PFSK-1 (cell line): ENCODE data around the gene THSD7B.
A peak's percentile ranks its signal among the peaks of the same experiment; 100 is the strongest.

Experiments
- POLR2AphosphoS5 ChIP-seq: IDR thresholded peaks from 2 replicates; pipeline ENCODE4 v1.6.1; 2012; ENCODE audit warnings: low read depth, mild to moderate bottlenecking, control low read depth, low read length, moderate library complexity
- REST ChIP-seq, 2 experiments: IDR thresholded peaks; 2 replicates each; pipeline versions ENCODE4 v1.6.1 to v1.8.0; 2011 to 2012; ENCODE audit warnings: low read depth in 2 of 2, low read length in 2 of 2, control low read depth in 1 of 2, inconsistent platforms in 1 of 2, mild to moderate bottlenecking in 1 of 2, moderate library complexity in 1 of 2; ENCODE audit not compliant: insufficient read depth in 1 of 2

GRCh38 chr2:136858656-136859055 lies 93.3 kb downstream of the THSD7B start:
- TF ChIP-seq POLR2AphosphoS5: peak; percentile 79; the same call in 1 of the 2 replicates
- peak in 1 of 2 experiments; percentile 48; a peak in 1 of 4 replicates for TF ChIP-seq REST (IDR thresholded peaks at IDR 0.05; ENCODE audit: insufficient read depth in 1 of 2, low read depth in 2 of 2, low read length in 2 of 2)
